Measurements from ENCODE around the gene SIPA1L3.

SIPA1L3 gene

GRCh38 chr19:37997911-37998344 lies 90.9 kb downstream of the SIPA1L3 start:
- no peak overlapping the region for H3K4me3 Mint-ChIP-seq
- ATAC-seq (replicated peaks) (peak; percentile 64 to 65), DNase-seq (no peak)
- peak overlapping the region; percentile 94 for H3K27ac Mint-ChIP-seq
- peaks cover 29% of the 10 kb centered on the region in 2 donors for H3K36me3 Mint-ChIP-seq
- H3K9me3 Mint-ChIP-seq = no peaks in the 10 kb centered on the region
- no peaks in the 10 kb centered on the region for H3K27me3 Mint-ChIP-seq
- peaks cover 26 to 53% of the 10 kb centered on the region in 2 donors for H3K4me1 Mint-ChIP-seq

DNA sequence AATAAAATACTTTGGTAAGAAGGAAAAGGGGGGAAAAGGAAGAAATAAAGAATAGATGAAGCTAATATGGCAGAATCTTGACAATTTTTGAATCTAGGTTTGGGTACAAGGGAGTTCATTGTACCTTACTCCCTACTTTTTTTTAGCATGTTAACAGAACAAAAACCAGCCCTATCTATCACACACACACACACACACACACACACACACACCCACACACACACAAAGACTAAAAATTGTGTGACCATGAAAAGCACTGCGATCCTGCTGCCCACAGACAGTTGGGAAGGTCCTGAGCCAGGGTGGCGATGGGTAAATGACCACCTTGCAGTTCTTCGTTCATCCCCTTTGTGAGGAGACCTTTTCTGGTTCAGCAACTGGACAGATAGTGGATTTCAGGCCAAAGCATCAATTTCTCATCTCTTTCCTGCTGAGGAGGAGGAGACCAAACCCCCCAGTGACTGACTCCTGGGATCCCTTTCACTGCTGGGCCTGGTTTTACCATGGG lies 91.8 kb downstream of the SIPA1L3 start:
- H3K27ac Mint-ChIP-seq = peak overlapping the region; percentile 94

DNA sequence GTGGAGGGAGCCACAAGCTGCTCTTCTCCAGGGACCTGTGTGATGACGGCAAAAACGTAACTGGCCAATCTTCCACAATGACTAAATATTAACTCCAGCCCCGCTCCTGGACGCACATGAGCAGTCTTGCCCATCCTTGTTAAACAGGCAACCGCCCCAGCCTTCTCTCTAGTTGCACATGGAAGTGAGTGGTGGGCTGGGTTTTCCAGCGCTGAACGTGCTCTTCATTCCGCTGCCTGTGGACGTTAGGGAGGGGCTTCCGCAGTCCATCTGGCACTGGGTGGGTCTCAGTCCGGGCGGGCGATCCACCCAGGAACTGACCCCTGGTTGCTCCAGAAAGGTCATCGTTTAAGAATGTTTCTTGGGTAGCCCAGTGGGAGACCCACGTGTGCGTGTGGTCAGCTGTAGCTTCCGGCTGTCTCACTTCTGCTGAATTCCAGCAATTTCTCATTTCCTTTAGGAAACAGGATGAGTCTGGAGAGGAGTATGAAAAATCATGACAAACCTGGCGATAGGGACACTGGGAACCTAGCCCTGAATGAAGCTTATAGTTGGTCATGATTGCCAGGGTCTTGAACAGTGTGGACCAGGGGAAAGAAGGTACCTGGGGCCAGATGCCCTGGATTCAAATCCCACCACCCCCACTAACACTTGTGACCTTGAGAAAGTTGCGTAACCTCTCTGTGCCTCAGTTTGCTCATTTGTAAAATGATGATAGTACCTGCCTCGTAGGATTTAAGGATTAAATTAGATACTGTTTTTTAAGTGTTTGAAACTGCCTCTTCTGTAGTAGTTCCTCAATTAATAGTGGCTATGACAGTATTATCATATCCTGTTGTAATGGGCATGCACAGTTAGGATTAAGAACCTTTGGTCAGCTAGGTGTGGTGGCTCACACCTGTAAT lies 92.6 kb downstream of the SIPA1L3 start:
- ATAC-seq (replicated peaks) (peak; percentile 57 to 63), DNase-seq (peak; percentile 48)
- no peaks in the 10 kb centered on the region for H3K9me3 Mint-ChIP-seq
- peaks cover 20 to 22% of the 10 kb centered on the region in 2 donors for H3K36me3 Mint-ChIP-seq
- H3K4me3 Mint-ChIP-seq = peak overlapping the region; percentile 37 to 47
- H3K4me1 Mint-ChIP-seq = peaks cover 20 to 47% of the 10 kb centered on the region in 2 donors
- peak overlapping the region; percentile 94 for H3K27ac Mint-ChIP-seq
- H3K27me3 Mint-ChIP-seq = no peaks in the 10 kb centered on the region

More for the DNA sequence above, 91.8 kb downstream of the SIPA1L3 start:
- Mint-ChIP-seq H3K36me3 (peaks cover 27 to 29% of the 10 kb centered on the region in 2 donors), H3K4me3 (peak overlapping the region; percentile 37 to 47), H3K27me3 (no peaks in the 10 kb centered on the region), H3K9me3 (no peaks in the 10 kb centered on the region), H3K4me1 (peaks cover 26 to 53% of the 10 kb centered on the region in 2 donors)
- DNase-seq (no peak), ATAC-seq (replicated peaks) (no peak)

DNA sequence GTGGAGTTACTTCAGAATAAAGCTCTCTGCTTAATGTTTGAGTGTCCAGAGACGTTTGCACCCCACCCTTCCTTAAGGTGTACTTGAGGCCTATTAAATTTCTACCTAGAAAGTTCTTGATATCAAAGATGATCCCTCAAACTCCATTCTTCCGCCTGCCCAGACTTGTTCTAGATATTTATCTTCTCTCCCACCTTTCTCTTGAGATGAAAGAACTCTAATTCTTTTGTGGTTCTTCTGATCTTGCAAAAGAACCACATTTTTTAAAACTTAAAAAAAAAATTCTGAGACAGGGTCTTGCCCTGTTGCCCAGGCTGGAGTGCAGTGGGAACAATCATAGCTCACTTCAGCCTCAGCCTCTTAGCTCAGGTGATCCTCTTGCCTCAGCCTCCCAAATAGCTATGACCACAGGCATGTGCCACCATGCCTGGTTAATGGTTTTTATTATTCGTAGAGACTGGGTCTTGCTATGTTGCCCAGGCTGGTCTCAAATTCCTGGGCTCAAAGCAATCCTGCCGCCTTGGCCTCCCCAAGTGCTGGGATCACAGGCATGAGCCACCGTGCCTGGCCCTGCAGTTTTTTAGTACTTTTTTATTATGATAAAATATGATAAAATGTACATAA lies 94.3 kb downstream of the SIPA1L3 start:
- H3K4me1 Mint-ChIP-seq = peaks cover 12 to 33% of the 10 kb centered on the region in 2 donors
- ATAC-seq (replicated peaks) (no peak), DNase-seq (no peak)
- H3K27me3 Mint-ChIP-seq = no peaks in the 10 kb centered on the region
- H3K4me3 Mint-ChIP-seq = no peak overlapping the region
- no peaks in the 10 kb centered on the region for H3K9me3 Mint-ChIP-seq
- H3K27ac Mint-ChIP-seq = peak overlapping the region; percentile 20
- peaks cover 14 to 18% of the 10 kb centered on the region in 2 donors for H3K36me3 Mint-ChIP-seq

DNA sequence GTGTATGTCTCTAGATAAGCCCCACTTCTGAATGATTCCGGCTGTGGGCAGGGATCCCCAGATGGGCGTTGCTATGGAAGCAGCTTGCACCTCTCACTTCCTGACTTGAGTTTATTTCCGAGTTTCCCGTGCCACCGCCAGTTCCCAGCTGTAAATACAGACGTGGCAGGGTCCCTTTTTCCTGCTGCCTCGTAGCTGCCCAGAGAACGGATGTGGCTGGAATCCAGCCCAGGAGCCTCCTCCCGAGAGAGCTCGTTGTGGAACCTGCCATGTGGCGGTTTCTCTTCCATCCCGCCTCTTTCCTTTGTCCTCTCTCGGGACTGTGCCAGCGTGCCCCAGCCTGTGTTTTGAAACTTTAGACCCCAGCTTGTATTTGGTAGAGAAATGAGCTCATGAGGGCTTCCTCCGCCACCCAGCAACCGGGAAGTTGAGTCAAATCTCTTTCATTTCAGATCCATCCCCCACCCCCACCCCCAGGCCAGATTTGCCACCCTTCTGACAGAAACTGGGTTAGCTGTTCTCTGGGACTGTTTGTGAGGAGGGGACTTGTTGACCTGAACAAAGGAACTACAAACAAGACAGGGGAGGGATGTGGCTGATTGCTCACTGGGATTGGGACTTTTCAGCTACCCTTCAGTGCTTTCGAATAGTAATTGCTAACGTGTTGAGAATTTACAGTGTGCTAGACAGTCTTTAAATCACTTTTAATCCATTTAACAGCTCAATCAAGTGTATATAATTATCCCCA lies 96.6 kb downstream of the SIPA1L3 start:
- peaks cover 30 to 36% of the 10 kb centered on the region in 2 donors for H3K36me3 Mint-ChIP-seq
- no peaks in the 10 kb centered on the region for H3K27me3 Mint-ChIP-seq
- H3K27ac Mint-ChIP-seq = no peak overlapping the region
- H3K9me3 Mint-ChIP-seq = peaks cover 0 to 2% of the 10 kb centered on the region in 2 donors
- ATAC-seq (replicated peaks) (peak; percentile 3 to 32), DNase-seq (peak; percentile 53)
- no peak overlapping the region for H3K4me3 Mint-ChIP-seq
- H3K4me1 Mint-ChIP-seq = peaks cover 21 to 32% of the 10 kb centered on the region in 2 donors

- Mint-ChIP-seq H3K4me1 (peaks cover 21 to 32% of the 10 kb centered on the region in 2 donors), H3K27me3 (no peaks in the 10 kb centered on the region), H3K9me3 (peaks cover 0 to 2% of the 10 kb centered on the region in 2 donors), H3K36me3 (peaks cover 29 to 38% of the 10 kb centered on the region in 2 donors), H3K27ac (no peak overlapping the region), H3K4me3 (no peak overlapping the region)
- DNase-seq = no peak
- ATAC-seq (replicated peaks) = peak in 1 of 2 donors; percentile 0
These were observed 97.1 kb downstream of the SIPA1L3 start for GRCh38 chr19:38004186-38004520.

DNA sequence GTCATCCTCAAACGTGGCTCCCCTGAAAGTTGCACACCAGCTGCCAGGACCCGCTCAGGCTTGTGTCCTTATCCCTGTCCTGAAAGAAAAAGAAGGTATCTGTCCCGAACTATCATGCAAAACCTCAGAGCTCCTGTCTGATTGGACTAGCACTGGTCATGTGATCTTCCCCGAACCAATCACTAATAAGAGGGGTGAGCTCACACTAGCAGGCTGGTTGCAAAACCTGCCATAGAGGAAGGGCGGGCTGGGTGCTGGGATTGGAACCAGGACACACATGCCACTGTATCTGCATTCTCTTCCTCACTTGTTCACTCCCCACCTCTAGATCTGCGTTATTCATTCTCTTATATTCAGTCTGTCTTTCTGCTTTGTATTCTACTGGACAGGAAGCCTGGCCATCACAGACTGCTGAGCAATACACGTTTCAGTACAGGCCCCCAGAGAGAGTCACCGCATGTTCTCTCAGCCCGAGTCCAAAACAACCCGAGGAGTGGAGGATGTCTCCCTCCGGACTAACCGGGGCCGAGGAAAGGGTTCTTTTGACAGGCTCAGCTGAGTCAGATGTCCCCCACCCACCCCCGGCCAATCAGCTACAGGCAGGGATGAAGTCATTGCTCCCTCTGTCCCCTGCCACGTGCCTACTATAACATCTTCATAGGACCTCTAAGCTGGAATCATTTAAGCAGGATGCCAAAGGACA lies 97.7 kb downstream of the SIPA1L3 start:
- peaks cover 32 to 38% of the 10 kb centered on the region in 2 donors for H3K36me3 Mint-ChIP-seq
- peaks cover 20 to 32% of the 10 kb centered on the region in 2 donors for H3K4me1 Mint-ChIP-seq
- H3K27me3 Mint-ChIP-seq = no peaks in the 10 kb centered on the region
- ATAC-seq (replicated peaks) (peak; percentile 53 to 58), DNase-seq (peak; percentile 59)
- H3K9me3 Mint-ChIP-seq = peaks cover 0 to 2% of the 10 kb centered on the region in 2 donors
- no peak overlapping the region for H3K4me3 Mint-ChIP-seq
- H3K27ac Mint-ChIP-seq = no peak overlapping the region

DNA sequence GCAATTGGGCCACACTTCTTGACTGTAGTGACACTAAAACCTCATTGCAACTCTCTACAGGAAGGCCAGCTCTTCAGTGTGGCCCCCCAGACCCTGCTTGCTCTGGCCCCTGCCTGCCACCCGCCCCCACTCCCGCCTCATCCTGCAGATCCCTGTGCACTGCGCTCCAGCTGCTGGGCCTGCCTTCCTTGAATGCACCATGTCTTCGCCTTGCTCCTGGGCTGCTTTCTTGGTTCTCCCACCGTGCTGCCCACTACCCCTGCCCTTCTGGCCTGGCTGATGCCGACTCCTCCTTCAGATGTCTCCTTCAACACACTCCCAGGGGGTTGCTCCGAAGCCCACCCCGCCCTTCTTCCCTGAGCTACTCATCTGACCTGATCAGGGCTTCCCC lies 98.2 kb downstream of the SIPA1L3 start:
- DNase-seq = no peak
- H3K4me3 Mint-ChIP-seq = peak overlapping the region; percentile 54 to 68
- peaks cover 37 to 43% of the 10 kb centered on the region in 2 donors for H3K36me3 Mint-ChIP-seq
- peaks cover 0 to 2% of the 10 kb centered on the region in 2 donors for H3K9me3 Mint-ChIP-seq
- no peaks in the 10 kb centered on the region for H3K27me3 Mint-ChIP-seq
- no peak overlapping the region for H3K27ac Mint-ChIP-seq
- ATAC-seq (replicated peaks) = no peak
- peaks cover 24 to 32% of the 10 kb centered on the region in 2 donors for H3K4me1 Mint-ChIP-seq

DNA sequence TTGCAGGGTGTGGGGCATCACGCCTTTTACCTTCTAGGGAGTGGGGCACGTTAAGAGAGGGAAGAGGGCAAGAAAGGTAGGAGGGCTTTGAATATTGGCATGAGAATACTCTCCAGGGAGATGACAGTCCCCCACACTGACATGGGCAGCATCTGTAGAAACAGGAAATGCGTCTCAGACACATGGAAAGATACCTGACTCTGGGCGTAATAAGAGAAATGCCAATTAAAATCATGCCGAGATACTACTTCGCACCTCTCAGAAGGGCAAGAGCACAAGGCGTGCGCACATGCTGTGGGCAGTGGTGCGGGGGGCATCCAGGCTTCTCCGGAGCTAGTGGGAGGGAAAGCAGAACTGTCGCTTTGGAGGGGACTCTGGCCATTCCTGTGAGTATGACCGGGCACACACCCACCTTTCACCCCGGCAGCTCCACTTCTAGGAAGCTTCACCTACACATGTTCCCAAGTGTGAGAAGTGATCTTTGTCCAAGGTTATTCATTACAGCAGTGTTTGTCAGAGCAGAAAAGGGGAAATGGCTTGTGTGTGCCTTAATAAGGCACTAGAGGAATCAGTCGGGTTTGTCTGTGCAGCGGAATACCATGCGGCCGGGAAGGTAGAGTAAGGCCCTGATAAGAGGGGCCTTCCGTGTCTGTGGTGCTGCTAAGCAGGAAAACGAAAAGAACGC lies 99.5 kb downstream of the SIPA1L3 start:
- H3K27me3 Mint-ChIP-seq = no peaks in the 10 kb centered on the region
- H3K27ac Mint-ChIP-seq = no peak overlapping the region
- H3K4me3 Mint-ChIP-seq = peak overlapping the region; percentile 64 to 68
- peaks cover 0 to 2% of the 10 kb centered on the region in 2 donors for H3K9me3 Mint-ChIP-seq
- DNase-seq (peak; percentile 76), ATAC-seq (replicated peaks) (peak; percentile 63 to 71)
- peaks cover 42 to 50% of the 10 kb centered on the region in 2 donors for H3K36me3 Mint-ChIP-seq
- peaks cover 29 to 41% of the 10 kb centered on the region in 2 donors for H3K4me1 Mint-ChIP-seq

- peak overlapping the region; percentile 96 for H3K27ac Mint-ChIP-seq
- ATAC-seq (replicated peaks) (peak; percentile 43 to 48), DNase-seq (peak; percentile 74)
- peak overlapping the region; percentile 47 to 55 for H3K4me3 Mint-ChIP-seq
- peaks cover 43 to 67% of the 10 kb centered on the region in 2 donors for H3K36me3 Mint-ChIP-seq
- no peaks in the 10 kb centered on the region for H3K27me3 Mint-ChIP-seq
- H3K9me3 Mint-ChIP-seq = peaks cover 0 to 2% of the 10 kb centered on the region in 2 donors
- H3K4me1 Mint-ChIP-seq = peaks cover 45 to 67% of the 10 kb centered on the region in 2 donors
These were observed 102.7 kb downstream of the SIPA1L3 start for GRCh38 chr19:38009650-38010242.

DNA sequence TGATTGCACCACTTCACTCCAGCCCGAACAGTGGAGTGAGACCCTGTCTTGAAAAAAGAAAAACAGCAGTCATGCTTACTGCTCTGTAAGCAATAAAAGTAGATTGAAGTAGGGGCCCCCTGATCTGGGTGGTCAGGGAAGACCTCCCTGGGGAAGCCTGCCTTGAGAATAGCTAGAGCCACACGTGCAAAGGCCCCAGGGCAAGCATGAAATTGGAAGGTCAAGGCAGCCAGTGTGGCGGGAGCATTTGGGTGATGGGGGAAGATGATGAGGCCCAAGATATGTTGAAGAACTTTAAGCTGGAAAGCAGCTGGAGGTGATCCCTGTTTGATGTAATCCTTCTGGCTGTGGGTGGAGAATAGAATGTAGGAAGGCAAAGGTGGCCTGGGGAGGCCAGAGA lies 104.4 kb downstream of the SIPA1L3 start:
- no peak for ATAC-seq (replicated peaks)
- Mint-ChIP-seq H3K9me3 (peaks cover 0 to 2% of the 10 kb centered on the region in 2 donors), H3K4me1 (peaks cover 48 to 82% of the 10 kb centered on the region in 2 donors)

DNA sequence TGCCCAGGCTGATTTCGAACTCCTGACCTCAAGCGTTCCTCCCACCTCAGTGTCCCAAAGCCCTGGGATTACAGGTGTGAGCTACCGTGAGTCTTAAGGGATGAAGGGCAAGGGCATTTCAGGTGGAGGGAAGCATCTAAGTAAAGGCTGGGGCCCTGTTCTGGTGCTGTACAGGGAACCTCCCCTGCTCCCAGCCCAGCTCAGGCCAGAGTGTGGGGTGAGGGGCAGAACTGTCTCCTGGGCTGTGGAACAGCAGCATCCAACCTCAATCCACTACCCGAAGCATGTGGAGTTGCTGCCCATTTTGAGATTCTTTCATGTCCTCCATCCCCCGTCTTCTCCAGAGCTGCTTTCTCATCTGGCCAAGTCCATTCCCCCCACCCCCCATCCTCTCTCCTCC lies 105.3 kb downstream of the SIPA1L3 start:
- no peak for DNase-seq
- ATAC-seq (replicated peaks) = no peak
- H3K9me3 Mint-ChIP-seq = no peaks in the 10 kb centered on the region
- no peak overlapping the region for H3K4me3 Mint-ChIP-seq
- H3K27ac Mint-ChIP-seq = peak overlapping the region; percentile 52
- peaks cover 36 to 68% of the 10 kb centered on the region in 2 donors for H3K36me3 Mint-ChIP-seq
- peaks cover 49 to 90% of the 10 kb centered on the region in 2 donors for H3K4me1 Mint-ChIP-seq
- no peaks in the 10 kb centered on the region for H3K27me3 Mint-ChIP-seq

More for the DNA sequence above, 104.4 kb downstream of the SIPA1L3 start:
- Mint-ChIP-seq H3K36me3 (peaks cover 43 to 70% of the 10 kb centered on the region in 2 donors), H3K27me3 (no peaks in the 10 kb centered on the region), H3K4me3 (no peak overlapping the region), H3K27ac (peak overlapping the region; percentile 88)
- DNase-seq = no peak

All from stimulated activated naive B cell treated with anti-CD40 and anti-IgM and Interleukin-4, amounts not matched to agents 10 μg/mL and 1 μg/mL and 100 μg/mL, for 72 hours (primary cell).